Measurements from ENCODE around the gene NDUFC2.
A peak's percentile ranks its signal among the peaks of the same experiment; 100 is the strongest.
"Not testable (repeated sequence)": the region's sequence is repeated elsewhere in the genome, so short reads cannot be mapped to it uniquely, and the experiment has no call there.

The NDUFC2 gene

GRCh38 chr11:78079232-78080083 is at the start of gene NDUFC2:
Gene NDUFC2 (minus strand): TSS chr11:78079862. CDS start chr11:78079744, 118 bp downstream.
- DNase-seq: peak; percentile 66

- no peak for DNase-seq
These were observed 47.7 kb upstream of the NDUFC2 start for GRCh38 chr11:78127403-78127802.

GRCh38 chr11:78112582-78113275 is 33.1 kb upstream of the NDUFC2 start:
- DNase-seq: no peak

GRCh38 chr11:78111298-78111697 is 31.6 kb upstream of the NDUFC2 start:
- no peak for DNase-seq

- DNase-seq: no peak
These were observed 31.2 kb upstream of the NDUFC2 start for GRCh38 chr11:78110830-78111229.

- no peak for DNase-seq
These were observed 30.7 kb upstream of the NDUFC2 start for GRCh38 chr11:78110351-78110750.

- no peak for DNase-seq
These were observed 29.7 kb upstream of the NDUFC2 start for GRCh38 chr11:78109081-78110015.

GRCh38 chr11:78100676-78101472 is 21.2 kb upstream of the NDUFC2 start:
- DNase-seq: peak; percentile 28

GRCh38 chr11:78100261-78100660 is 20.6 kb upstream of the NDUFC2 start:
- peak; percentile 37 for DNase-seq

GRCh38 chr11:78099666-78100065 is 20.0 kb upstream of the NDUFC2 start:
- DNase-seq: no peak

GRCh38 chr11:78097666-78098385 is 18.2 kb upstream of the NDUFC2 start:
- DNase-seq: no peak

GRCh38 chr11:78094250-78094649 is 14.6 kb upstream of the NDUFC2 start:
- no peak for DNase-seq

- DNase-seq: not testable (repeated sequence)
These were observed 6.9 kb upstream of the NDUFC2 start for GRCh38 chr11:78086521-78087074.

- no peak for DNase-seq
These were observed 6.3 kb upstream of the NDUFC2 start for GRCh38 chr11:78085972-78086371.

GRCh38 chr11:78084506-78084905 is 4.8 kb upstream of the NDUFC2 start:
- DNase-seq: not testable (repeated sequence)

GRCh38 chr11:78083021-78083420 is 3.4 kb upstream of the NDUFC2 start:
- no peak for DNase-seq

GRCh38 chr11:78082146-78082545 is 2.5 kb upstream of the NDUFC2 start:
- no peak for DNase-seq

GRCh38 chr11:78081583-78081982 is 1.9 kb upstream of the NDUFC2 start:
- no peak for DNase-seq

- DNase-seq: no peak
These were observed 1.3 kb upstream of the NDUFC2 start for GRCh38 chr11:78080818-78081495.

- DNase-seq: no peak
These were observed 589 bp upstream of the NDUFC2 start for GRCh38 chr11:78080084-78080817.
